Breast epithelium (tissue), 3 donors: ENCODE results near the gene HPCA.

Experiments used
- CTCF ChIP-seq, 3 donors: fragments of 450-650 bp; IDR thresholded peaks; one replicate each; pipeline ENCODE4 v1.5.1; 2016 to 2017; ENCODE audit warnings: antibody characterized with exemption in 3 of 3, mild to moderate bottlenecking in 3 of 3, moderate library complexity in 3 of 3
- POLR2AphosphoS5 ChIP-seq, 3 donors: sonication (generic); formaldehyde crosslinking; IDR thresholded peaks; one replicate each; pipeline ENCODE4 v1.6.1; 2017; ENCODE audit warnings: antibody characterized with exemption in 3 of 3

GRCh38 chr1:32860566-32860965, 25.7 kb upstream of the HPCA start:
- no peak for TF ChIP-seq CTCF (IDR thresholded peaks at IDR 0.05)
- no peak for TF ChIP-seq POLR2AphosphoS5 (IDR thresholded peaks at IDR 0.05)
